ENCODE measurements around the gene CALN1.

The CALN1 gene

GRCh38 chr7:71846160-71846559 lies 566.0 kb downstream of the CALN1 start:
- no peak for DNase-seq (ENCODE audit: low read depth)
- no peak overlapping the region for H3K4me3 ChIP-seq (replicated peaks; ENCODE audit: low read depth, low read length)
- TF ChIP-seq CTCF (IDR thresholded peaks at IDR 0.05; ENCODE audit: low read length, missing control alignments), result no peak

GRCh38 chr7:71843676-71844075 lies 568.5 kb downstream of the CALN1 start:
- no peak for TF ChIP-seq CTCF (IDR thresholded peaks at IDR 0.05; ENCODE audit: low read length, missing control alignments)

GRCh38 chr7:71842786-71843185 lies 569.4 kb downstream of the CALN1 start:
- no peak overlapping the region for H3K4me3 ChIP-seq (replicated peaks; ENCODE audit: low read depth, low read length)
- no peak for TF ChIP-seq CTCF (IDR thresholded peaks at IDR 0.05; ENCODE audit: low read length, missing control alignments)
- no peak for DNase-seq (ENCODE audit: low read depth)

More at GRCh38 chr7:71843676-71844075, 568.5 kb downstream of the CALN1 start:
- no peak overlapping the region for H3K4me3 ChIP-seq (replicated peaks; ENCODE audit: low read depth, low read length)
- no peak for DNase-seq (ENCODE audit: low read depth)

- H3K4me3 ChIP-seq (replicated peaks; ENCODE audit: low read depth, low read length), result no peak overlapping the region
- DNase-seq (ENCODE audit: low read depth), result no peak
- TF ChIP-seq CTCF (IDR thresholded peaks at IDR 0.05; ENCODE audit: low read length, missing control alignments), result no peak
Observed at GRCh38 chr7:71842381-71842780, 569.8 kb downstream of the CALN1 start.

- no peak for TF ChIP-seq CTCF (IDR thresholded peaks at IDR 0.05; ENCODE audit: low read length, missing control alignments)
- DNase-seq (ENCODE audit: low read depth), result no peak
- H3K4me3 ChIP-seq (replicated peaks; ENCODE audit: low read depth, low read length), result no peak overlapping the region
Observed at GRCh38 chr7:71835056-71835455, 577.1 kb downstream of the CALN1 start.

GRCh38 chr7:71829515-71829914 lies 582.6 kb downstream of the CALN1 start:
- TF ChIP-seq CTCF (IDR thresholded peaks at IDR 0.05; ENCODE audit: low read length, missing control alignments), result no peak

GRCh38 chr7:71828361-71828760 lies 583.8 kb downstream of the CALN1 start:
- no peak for TF ChIP-seq CTCF (IDR thresholded peaks at IDR 0.05; ENCODE audit: low read length, missing control alignments)
- DNase-seq (ENCODE audit: low read depth), result no peak
- no peak overlapping the region for H3K4me3 ChIP-seq (replicated peaks; ENCODE audit: low read depth, low read length)

More at GRCh38 chr7:71829515-71829914, 582.6 kb downstream of the CALN1 start:
- DNase-seq (ENCODE audit: low read depth), result no peak
- no peak overlapping the region for H3K4me3 ChIP-seq (replicated peaks; ENCODE audit: low read depth, low read length)
